Measurements from ENCODE around the gene SERGEF. TPM values are rescaled to one million over a fixed set of nuclear protein-coding genes. Genes with fewer than 3 reads are reported as not detected.
A peak's percentile ranks its signal among the peaks of the same experiment; 100 is the strongest.

Gene SERGEF
- polyA plus RNA-seq, 3 donors = 14.3 to 33.7 (median 33.3) TPM

DNA sequence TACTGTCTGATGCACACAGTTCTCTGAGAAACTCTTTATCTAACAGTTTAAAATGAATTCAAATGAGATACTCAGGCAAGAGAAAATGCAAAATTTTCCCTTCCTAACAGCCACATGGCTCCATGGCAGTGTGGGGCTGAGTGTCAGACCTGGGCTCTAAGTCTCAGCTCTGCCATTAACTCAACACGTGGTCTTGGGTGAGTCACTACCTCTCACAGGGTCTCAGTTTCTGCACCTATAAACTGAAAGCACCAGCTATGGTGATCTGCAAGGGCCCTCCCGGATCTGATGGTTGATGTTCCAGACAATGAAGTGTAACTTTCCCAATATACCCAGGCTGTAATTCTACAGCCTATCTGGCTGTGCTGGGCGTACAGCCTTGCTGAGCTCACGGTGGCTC, 207.8 kb downstream of the SERGEF start:
- H3K4me1 ChIP-seq (ENCODE audit: control insufficient read depth in 1 of 2, insufficient read depth in 2 of 2, low read length in 2 of 2) = no peaks in the 10 kb centered on the region
- H3K79me2 ChIP-seq (ENCODE audit: insufficient read depth, low read length) = no peaks in the 10 kb centered on the region
- no peak overlapping the region for H3K27ac ChIP-seq (ENCODE audit: low read depth in 1 of 2, low read length in 2 of 2)
- H3K4me3 Mint-ChIP-seq = no peak overlapping the region
- peaks cover 0 to 5% (median 1%) of the 10 kb centered on the region in 7 donors for H3K9me3 Mint-ChIP-seq
- H3K27me3 ChIP-seq (ENCODE audit: control insufficient read depth in 2 of 2, insufficient read depth in 2 of 2, low read length in 2 of 2) = no peaks in the 10 kb centered on the region
- no peaks in the 10 kb centered on the region for H3K27me3 Mint-ChIP-seq (ENCODE audit: low read depth in 3 of 3)
- no peaks in the 10 kb centered on the region for H3K36me3 ChIP-seq (replicated peaks in 1 of 2; ENCODE audit: control insufficient read depth in 1 of 2, insufficient read depth in 2 of 2, low read length in 2 of 2)
- H3K4me1 Mint-ChIP-seq = no peaks in the 10 kb centered on the region
- no peaks in the 10 kb centered on the region for H4K20me1 ChIP-seq (ENCODE audit: insufficient read depth, low read length)
- WGBS (ENCODE audit: insufficient coverage) = 100% methylated on average over 1 of the region's 4 CpGs
- no peak overlapping the region for H2AFZ ChIP-seq (ENCODE audit: insufficient read depth, low read depth, low read length, poor library complexity, severe bottlenecking)
- no peaks in the 10 kb centered on the region for H3K9me3 ChIP-seq (replicated peaks in 1 of 2; ENCODE audit: control insufficient read depth in 1 of 2, insufficient read depth in 1 of 2, low read length in 2 of 2)
- H3K27ac Mint-ChIP-seq = peak overlapping the region in 1 of 7 donors; percentile 58
- no peaks in the 10 kb centered on the region for H3K36me3 Mint-ChIP-seq
- H3K9ac ChIP-seq (ENCODE audit: insufficient read depth, low read length, poor library complexity, severe bottlenecking) = no peak overlapping the region
- H3K4me3 ChIP-seq (replicated peaks in 1 of 3; ENCODE audit: low read depth in 2 of 3, low read length in 3 of 3) = no peak overlapping the region
- no peak for DNase-seq
- intact Hi-C loops (cut with micrococcal nuclease) = no loop called here
- no peak overlapping the region for H3K4me2 ChIP-seq (replicated peaks; ENCODE audit: extremely low read depth, low read length, poor library complexity, severe bottlenecking)
- no peak for TF ChIP-seq CTCF (IDR thresholded peaks at IDR 0.05)

DNA sequence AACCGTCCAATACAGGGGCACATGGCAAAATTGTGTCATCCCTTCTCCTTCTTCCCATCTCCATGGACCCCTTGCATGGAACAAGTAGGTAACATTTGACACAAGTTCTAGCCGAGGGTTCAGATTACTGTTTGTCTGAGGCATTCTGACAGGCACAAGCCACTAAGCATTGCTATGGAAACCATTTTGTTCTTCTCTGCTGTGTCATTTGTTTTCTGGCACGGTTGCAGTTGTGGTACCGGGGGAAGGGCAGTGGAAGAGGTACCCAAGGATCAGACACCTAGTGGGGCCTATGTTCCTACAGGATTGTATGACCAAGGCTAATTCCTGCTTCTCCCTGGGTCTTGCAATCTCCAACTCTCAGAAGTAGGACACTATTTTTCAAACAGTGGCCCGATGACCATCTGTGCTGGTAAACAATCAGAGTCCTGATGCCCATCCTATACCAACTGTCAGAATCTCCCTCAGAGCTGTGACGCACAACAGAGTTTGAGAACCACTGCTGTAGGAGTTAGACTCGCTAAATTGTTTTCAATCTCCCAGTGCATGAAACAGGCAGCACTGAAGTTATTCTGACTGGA, 209.0 kb downstream of the SERGEF start:
- Mint-ChIP-seq H3K9me3 (peaks cover 0 to 2% (median 0%) of the 10 kb centered on the region in 7 donors), H3K4me3 (no peak overlapping the region), H3K36me3 (no peaks in the 10 kb centered on the region), H3K4me1 (no peaks in the 10 kb centered on the region), H3K27ac (no peak overlapping the region), H3K27me3 (ENCODE audit: low read depth in 3 of 3) (no peaks in the 10 kb centered on the region)
- H3K27me3 ChIP-seq (ENCODE audit: control insufficient read depth in 2 of 2, insufficient read depth in 2 of 2, low read length in 2 of 2) = no peaks in the 10 kb centered on the region
- no peaks in the 10 kb centered on the region for H3K79me2 ChIP-seq (ENCODE audit: insufficient read depth, low read length)
- 93% methylated on average over 6 of the region's 7 CpGs for WGBS (ENCODE audit: insufficient coverage)
- no peak overlapping the region for H3K9ac ChIP-seq (ENCODE audit: insufficient read depth, low read length, poor library complexity, severe bottlenecking)
- DNase-seq = no peak
- no peak overlapping the region for H3K4me2 ChIP-seq (replicated peaks; ENCODE audit: extremely low read depth, low read length, poor library complexity, severe bottlenecking)
- H3K4me1 ChIP-seq (ENCODE audit: control insufficient read depth in 1 of 2, insufficient read depth in 2 of 2, low read length in 2 of 2) = no peaks in the 10 kb centered on the region
- H2AFZ ChIP-seq (ENCODE audit: insufficient read depth, low read depth, low read length, poor library complexity, severe bottlenecking) = no peak overlapping the region
- H3K36me3 ChIP-seq (replicated peaks in 1 of 2; ENCODE audit: control insufficient read depth in 1 of 2, insufficient read depth in 2 of 2, low read length in 2 of 2) = no peaks in the 10 kb centered on the region
- no peaks in the 10 kb centered on the region for H3K9me3 ChIP-seq (replicated peaks in 1 of 2; ENCODE audit: control insufficient read depth in 1 of 2, insufficient read depth in 1 of 2, low read length in 2 of 2)
- H4K20me1 ChIP-seq (ENCODE audit: insufficient read depth, low read length) = no peaks in the 10 kb centered on the region
- H3K27ac ChIP-seq (ENCODE audit: low read depth in 1 of 2, low read length in 2 of 2) = no peak overlapping the region
- intact Hi-C loops (cut with micrococcal nuclease) = no loop called here
- no peak for TF ChIP-seq CTCF (IDR thresholded peaks at IDR 0.05)
- H3K4me3 ChIP-seq (replicated peaks in 1 of 3; ENCODE audit: low read depth in 2 of 3, low read length in 3 of 3) = no peak overlapping the region

Measured in CD14-positive monocyte (primary cell).